NCI-H1417 (cell line): ENCODE results near the gene HSBP1L1.
"Not testable (repeated sequence)": the region's sequence is repeated elsewhere in the genome, so short reads cannot be mapped to it uniquely, and the experiment has no call there.

Source experiments
- DNase-seq, 3 experiments: peaks; one replicate each; lab custom pipeline; 2025; lab: John Stamatoyannopoulos, UW

The HSBP1L1 gene

GRCh38 chr18:79986726-79987125 is 22.3 kb downstream of the HSBP1L1 start:
- peak in 1 of 3 experiments; percentile 23 for DNase-seq

DNA sequence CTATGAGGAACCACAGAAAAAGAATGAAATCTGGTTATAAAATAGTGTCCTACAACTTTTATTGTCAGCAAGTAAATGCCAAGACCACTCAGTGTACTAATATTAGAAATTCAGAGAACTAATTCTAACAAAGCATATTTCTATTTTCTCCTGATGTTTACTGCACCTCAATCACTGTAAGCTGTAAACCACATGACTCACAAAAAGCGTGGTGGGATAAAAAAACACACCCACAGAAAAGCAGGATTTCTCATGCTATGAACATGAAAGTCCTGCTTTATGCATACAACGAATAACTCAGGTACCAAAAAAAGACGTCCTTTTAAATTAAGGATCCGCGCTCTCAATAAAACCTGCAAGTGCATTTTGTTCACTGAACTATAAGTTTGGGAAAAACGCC is 23.1 kb downstream of the HSBP1L1 start:
- no peak for DNase-seq

GRCh38 chr18:79988071-79988450 is 23.6 kb downstream of the HSBP1L1 start:
- DNase-seq, result peak; percentile 29 to 96 (median 93)

DNA sequence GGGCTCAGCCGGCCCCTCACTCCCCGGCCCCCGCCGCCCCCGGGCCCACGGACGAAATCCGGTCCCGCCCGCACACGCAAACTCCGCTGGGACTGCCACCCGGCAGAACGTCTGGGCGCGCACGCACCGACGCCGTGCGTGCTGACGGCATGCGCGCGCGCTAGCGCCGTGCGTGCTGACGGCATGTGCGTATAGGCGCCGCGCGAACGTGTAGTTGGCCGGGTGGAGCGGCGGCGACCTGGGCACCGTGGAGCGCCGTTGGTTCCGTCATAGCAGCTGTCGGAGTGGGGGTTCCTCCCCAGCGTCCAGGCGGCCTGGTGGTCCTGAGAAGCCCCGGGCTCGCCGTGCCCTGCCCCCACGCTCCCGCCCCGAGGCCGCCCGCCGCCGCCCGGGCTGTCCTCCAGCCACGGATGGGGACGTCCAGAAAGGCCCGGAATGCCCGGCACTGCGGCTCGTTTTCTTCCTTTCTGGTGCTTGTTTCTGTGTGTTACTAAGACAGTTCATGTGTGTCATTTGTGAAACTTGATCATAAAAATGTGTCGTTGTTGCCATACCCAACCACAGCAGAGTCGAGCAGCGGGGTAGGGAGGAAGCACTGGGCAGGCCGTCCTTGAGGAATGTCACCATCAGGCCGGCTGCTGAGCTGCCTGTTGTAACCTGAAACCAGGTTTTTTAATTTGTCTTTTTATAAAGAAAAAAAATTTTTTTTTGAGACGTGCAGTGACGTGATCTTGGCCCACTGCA is 24.2 kb downstream of the HSBP1L1 start, which contains the start of gene TXNL4A:
TSS of gene TXNL4A (minus strand) at position 113 of the 744 bp plus-strand sequence. CDS start 171 bp downstream, outside the sequence.
- peak; percentile 82 to 96 (median 94) for DNase-seq

DNA sequence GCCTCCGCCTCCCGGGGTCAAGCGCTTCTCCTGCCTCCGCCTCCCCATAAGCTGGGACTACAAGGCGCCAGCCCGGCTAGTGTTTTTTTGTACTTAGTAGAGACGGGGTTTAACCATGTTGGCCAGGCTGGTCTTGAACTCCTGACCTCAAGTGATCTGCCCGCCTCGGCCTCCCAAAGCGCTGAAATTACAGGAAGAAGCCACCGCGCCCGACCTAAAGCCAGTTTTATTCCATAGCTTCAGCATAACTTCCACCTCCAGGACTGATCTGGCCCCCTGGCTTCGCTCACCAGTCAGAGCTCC is 24.7 kb downstream of the HSBP1L1 start:
- DNase-seq, result no peak

GRCh38 chr18:79991494-79991893 is 27.1 kb downstream of the HSBP1L1 start:
- DNase-seq, result no peak

GRCh38 chr18:79999701-80000100 is 35.3 kb downstream of the HSBP1L1 start:
- not testable (repeated sequence) for DNase-seq

DNA sequence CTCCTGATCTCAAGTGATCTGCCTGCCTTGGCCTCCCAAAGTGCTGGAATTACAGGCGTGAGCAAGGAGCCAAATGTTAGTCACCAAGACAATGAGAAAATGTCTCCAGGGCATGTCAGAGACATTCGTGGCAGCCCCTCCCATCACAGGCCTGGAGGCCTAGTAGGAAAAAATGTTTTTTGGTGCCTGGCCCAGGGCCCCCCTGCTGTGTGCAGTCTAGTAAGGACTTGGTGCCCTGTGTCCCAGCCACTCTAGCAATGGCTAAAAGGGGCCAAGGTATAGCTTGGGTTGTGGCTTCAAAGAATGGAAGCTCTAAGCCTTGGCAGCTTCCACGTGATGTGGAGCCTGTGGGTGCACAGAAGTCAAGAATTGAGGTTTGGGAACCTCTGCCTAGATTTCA is 36.4 kb downstream of the HSBP1L1 start:
- DNase-seq, result no peak

- DNase-seq, result no peak
Observed at GRCh38 chr18:80002468-80002867, 38.0 kb downstream of the HSBP1L1 start.

- DNase-seq, result peak in 1 of 3 experiments; percentile 13
Observed at GRCh38 chr18:80004600-80005342, 40.3 kb downstream of the HSBP1L1 start.

DNA sequence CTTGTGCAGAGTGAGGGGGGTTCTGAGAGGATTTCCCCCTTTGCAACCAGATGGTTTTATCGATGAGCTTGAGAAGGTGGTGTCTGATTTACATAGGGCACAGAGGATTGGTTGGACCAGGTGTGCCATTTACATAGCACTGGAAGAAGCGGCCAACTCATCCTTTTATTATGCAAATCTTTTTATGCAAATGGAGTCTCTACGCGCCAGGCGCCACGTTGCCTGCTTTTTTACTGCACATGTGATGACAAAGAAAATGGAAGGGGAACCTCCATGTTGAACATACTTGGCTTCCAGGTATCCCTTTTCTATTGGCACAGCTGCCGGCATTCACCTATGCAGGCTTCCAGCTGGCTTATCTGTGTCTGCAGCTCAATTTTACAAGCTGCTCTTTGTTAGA is 42.3 kb downstream of the HSBP1L1 start:
- DNase-seq, result no peak

GRCh38 chr18:80009661-80010550 is 45.5 kb downstream of the HSBP1L1 start:
- no peak for DNase-seq

- no peak for DNase-seq
Observed at GRCh38 chr18:80010551-80010906, 46.1 kb downstream of the HSBP1L1 start.

DNA sequence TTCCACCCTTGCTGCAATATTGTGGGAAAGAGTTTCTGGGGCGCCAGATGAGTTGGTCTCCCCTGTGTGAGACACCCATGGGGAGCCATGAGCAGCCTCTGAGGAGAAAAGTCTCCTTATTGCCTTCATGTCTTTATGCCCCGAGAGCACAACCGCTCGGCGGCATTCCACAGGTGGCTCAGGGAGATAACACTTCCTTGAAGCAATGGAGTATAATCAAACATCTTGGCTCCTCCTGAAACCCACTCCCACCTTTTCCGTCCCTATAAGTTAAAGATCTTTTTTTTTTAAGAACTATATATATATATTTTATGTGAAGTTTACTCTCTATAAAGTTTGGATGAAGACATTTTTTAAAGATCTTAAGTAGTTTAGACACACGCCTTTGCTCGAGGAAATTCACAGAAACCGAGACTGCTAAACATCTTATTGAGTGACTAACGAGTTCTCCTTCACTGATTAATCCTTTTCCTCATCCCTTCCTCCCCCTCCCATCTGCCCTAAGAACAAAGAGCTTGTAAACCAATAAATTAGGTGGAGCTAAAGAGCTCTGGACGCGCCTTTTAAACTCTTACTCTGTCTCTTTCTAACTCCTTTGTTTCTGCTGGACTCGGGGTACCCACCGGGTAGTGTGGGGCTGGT is 47.2 kb downstream of the HSBP1L1 start:
- DNase-seq, result not testable (repeated sequence)

DNA sequence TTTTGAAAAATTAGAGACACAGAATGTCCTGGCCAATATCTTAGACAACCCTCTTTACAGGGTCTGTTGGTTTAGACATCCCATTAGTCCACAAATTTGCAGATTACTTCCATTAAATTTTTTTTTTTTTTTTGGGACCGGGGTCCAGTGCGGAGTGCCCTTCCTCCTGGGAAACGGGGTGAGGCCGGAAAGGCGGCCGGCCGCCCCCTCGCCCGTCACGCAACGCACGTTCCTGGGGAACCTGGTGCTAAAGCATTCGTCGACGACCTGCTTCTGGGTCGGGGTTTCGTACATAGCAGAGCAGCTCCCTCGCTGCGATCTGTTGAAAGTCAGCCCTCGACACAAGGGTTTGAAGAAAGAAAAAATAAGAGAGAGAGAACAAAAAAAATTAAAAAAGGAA is 48.3 kb downstream of the HSBP1L1 start:
- no peak for DNase-seq
